ENCODE data around the gene RNF111.
A peak's percentile ranks its signal among the peaks of the same experiment; 100 is the strongest.

The RNF111 gene

DNA sequence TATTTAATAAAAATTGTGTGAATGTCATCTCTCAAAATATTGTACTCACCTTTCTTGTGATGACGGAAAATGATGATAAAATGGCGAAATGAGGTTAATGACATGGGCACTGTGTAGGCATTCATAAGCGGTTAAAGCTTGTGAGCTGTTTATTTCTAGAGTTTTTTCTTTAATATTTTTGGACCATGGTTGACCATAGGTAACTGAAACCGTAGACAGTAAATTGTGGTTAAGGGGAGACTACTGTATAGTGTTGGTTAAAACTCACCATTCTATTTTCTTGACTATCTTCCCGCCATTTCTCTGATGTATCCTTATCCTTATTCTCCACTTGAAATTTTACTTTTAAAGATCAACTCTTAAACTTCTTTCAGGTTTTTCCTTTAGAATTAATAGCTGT lies 14.5 kb downstream of the RNF111 start:
- no peak for DNase-seq

GRCh38 chr15:59002418-59002859 lies 15.0 kb downstream of the RNF111 start:
- DNase-seq: no peak

DNA sequence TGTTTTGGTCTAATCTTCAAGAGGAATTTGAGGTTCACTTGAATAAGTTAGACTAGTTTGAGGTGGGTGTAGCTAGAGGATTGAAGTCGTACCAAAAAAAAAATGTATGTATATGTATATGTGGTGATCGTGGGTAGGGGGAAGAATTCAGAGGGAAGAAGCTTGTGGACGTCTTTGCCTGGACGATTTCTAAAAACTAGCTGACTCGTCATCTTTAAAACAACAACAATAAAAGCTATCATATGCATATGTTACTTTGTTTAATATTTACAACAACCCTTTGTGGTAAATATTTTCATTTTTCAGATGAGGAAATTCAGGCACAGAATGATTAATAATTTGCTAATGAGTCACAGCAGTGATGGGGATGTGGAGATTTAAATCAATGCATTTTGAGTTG lies 18.1 kb downstream of the RNF111 start:
- DNase-seq: peak; percentile 7

DNA sequence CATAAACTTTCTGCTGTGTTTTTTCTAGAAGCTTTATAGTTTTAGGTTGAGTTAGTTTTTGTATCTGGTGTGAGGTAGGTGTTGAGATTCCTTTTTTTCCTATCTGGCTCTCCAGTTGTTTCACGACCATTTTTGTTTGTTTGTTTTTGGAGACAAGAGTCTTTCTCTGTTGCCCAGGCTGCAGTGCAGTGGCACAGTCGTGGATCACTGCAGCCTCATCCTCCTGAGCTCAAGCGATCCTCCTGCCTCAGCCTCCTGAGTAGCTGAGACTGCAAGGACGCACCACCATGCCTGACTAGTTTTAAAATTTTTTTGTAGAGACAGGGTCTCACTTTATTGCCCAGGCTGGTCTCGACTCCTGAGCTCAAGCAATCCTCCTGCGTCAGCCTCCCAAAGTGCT lies 20.6 kb downstream of the RNF111 start:
- DNase-seq: no peak

GRCh38 chr15:59011262-59011952 lies 23.9 kb downstream of the RNF111 start:
- no peak for DNase-seq

GRCh38 chr15:59013246-59013873 lies 25.9 kb downstream of the RNF111 start:
- DNase-seq: peak; percentile 3

- DNase-seq: no peak
These were observed 26.6 kb downstream of the RNF111 start for GRCh38 chr15:59014068-59014467.

DNA sequence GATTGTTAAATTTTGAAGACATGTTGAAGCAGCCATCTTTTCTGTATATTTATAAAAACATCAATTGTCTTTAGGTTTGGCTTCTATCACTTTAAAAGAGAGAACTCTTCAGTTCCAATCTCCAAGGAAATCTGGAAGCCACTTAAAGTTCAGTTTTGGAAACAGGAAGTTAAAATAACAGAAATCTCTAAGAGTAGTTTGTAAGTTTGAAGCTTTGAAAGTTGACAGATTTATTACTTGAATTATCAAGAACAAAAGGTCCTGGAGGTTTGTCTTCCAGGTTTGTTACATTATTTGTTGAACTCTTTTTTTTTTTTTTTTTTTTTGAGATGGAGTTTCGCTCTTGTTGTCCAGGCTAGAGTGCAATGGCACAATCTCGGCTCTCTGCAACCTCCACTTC lies 30.0 kb downstream of the RNF111 start:
- DNase-seq: no peak

DNA sequence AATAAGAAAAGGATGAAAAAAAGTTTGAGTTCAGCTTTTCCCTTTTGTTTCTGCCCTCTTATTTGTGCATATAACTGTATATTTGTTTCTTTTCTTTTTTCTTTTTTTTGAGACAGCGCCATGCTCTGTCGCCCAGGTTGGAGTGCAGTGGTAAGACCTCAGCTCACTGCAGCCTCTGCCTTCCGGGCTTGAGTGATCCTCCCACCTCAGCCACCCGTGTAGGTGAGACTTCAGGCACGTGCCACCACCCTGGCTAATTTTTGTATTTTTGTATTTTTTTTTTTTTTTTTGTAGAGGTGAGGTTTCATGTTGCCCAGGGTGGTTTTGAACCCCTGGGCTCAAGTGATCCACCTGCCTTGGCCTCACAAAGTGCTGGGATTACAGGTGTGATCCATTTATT lies 31.4 kb downstream of the RNF111 start:
- no peak for DNase-seq

GRCh38 chr15:59020322-59020721 lies 32.9 kb downstream of the RNF111 start:
- peak; percentile 21 for DNase-seq

- no peak for DNase-seq
These were observed 34.7 kb downstream of the RNF111 start for GRCh38 chr15:59022188-59022587.

- no peak for DNase-seq
These were observed 38.7 kb downstream of the RNF111 start for GRCh38 chr15:59026207-59026606.

- DNase-seq: no peak
These were observed 41.0 kb downstream of the RNF111 start for GRCh38 chr15:59028387-59028955.

DNA sequence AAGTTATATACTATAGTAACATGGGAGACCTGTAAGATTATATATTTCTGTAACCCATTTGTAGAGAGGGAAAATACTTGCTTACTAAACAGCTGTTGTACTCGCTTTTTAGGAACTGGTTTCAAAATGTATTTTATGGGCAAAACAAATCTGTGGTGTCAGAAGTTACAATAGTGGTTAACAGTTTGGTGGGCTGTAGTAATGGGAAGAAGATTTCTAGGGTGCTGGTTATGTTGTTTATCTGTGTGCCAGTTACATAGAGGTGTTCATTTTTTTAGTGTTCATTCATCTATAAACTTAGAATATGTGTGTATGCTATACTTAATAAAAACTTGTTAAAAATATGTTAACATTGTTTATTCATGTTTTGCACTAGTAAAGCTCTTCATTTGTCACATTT lies 42.1 kb downstream of the RNF111 start:
- DNase-seq: no peak

GRCh38 chr15:59035201-59035600 lies 47.7 kb downstream of the RNF111 start:
- no peak for DNase-seq

DNA sequence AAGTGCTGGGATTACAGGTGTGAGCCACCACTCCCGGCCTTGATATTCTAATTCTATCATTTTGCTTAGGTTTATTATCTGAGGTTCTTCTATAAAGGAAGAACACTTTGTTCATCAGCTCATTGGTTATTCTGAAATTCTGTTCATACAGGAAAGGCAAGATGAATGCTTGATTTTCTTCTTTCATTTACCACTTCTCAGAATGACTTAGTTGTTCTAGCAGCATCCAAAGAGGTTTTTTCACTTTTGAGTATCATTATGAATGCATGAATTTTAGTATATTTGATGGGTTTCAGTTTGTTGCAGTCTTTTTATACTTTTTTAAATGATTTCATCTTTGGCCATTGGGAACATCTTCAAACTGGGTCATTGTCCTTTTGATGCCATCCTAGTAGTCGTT lies 51.8 kb downstream of the RNF111 start:
- no peak for DNase-seq

DNA sequence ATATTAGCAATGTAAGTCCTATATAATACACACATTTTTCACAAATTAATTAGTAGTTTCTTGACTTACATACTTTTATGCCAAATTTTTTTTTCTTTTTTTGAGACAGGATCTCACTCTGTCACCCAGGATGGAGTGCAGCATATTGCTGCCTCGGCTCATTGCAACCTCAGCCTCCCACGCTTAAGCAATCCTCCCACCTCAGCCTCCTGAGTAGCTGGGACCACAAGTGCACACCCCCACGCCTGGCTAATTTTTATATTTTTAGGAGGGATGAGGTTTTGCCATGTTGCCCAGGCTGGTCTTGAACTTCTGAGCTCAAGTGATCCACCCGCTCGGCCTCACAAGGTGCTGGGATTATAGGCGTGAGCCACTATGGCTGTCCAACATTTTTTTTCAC lies 54.6 kb downstream of the RNF111 start:
- no peak for DNase-seq

DNA sequence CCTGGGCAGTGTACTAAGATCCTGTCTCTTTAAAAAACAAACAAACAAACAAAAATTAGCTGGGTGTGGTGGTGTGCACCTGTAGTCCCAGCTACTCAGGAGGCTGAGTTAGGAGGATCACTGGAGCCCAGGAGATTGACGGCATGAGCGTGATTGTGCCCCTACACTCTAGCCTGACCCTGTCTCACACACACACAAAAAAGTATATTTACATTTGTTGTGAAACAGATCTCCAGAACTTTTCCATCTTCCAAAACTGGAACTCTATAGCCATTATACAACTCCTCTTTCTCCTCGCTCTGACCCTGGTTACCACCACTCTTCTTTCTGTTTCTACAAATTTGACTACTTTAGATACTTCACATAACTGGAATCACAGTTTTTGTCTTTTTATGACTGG lies 61.4 kb downstream of the RNF111 start:
- DNase-seq: no peak

DNA sequence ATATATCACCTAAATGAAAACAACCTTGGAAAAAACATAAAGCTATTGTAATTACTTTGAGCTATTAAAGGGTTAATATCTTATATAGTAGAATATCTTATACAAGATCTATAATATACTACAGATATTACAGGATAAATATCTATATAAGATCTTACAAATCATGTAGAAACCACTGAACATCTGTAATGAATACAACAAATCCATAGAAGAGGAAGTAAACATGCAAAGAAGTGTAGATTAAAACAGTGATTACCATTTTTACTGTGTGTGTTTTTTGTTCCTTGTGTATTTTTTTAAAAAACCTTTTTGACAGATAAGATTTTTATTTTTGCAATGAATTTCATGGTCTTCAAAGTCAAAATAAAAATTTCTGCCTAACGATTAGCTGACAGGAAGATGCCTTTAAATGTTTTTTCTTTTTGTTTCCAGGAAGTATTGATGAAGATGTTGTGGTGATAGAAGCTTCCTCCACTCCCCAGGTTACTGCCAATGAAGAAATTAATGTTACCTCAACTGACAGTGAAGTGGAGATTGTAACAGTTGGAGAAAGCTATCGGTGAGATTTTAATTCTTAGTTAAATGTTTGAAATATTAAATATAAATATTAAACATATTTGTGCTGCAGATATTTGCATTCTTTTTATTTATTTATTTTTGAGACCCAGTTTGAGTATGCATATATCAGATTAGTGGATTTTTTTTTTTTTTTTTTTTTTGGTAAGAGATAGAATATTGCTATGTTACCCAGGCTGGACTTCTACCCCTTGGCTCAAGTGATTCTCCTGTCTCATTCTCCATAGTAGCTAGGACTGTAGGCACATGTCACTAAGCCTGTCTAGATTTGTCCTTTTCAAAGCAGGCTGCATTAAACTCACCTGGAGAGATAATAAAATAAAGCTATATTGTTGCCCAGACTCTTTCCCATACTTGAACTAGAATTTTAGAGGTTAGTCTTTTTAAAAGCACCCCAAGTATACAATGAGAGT lies 64.7 kb downstream of the RNF111 start:
- no peak for DNase-seq

DNA sequence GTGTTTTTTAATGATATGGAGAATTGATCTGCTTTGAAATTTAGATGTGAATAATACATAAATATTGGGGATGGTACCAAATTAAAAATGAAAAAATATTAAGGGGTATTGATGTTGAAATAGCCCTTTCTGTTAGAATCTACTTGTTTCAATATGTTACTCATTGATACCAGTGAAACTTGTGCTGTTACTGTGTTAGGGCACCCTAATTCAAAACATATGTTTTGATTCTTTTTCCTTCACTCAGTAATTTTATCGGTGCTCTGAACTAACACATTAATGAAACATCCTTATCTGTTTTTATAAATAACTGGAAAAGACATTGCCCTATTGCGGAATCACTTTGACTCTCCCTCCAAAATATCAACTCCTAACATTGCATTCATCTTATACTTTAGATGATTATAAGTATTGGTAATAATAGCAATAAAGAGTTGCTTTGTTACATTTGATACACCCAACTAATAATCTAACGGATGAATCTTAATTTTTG lies 65.5 kb downstream of the RNF111 start:
- no peak for DNase-seq

GRCh38 chr15:59053482-59053881 lies 66.0 kb downstream of the RNF111 start:
- no peak for DNase-seq

DNA sequence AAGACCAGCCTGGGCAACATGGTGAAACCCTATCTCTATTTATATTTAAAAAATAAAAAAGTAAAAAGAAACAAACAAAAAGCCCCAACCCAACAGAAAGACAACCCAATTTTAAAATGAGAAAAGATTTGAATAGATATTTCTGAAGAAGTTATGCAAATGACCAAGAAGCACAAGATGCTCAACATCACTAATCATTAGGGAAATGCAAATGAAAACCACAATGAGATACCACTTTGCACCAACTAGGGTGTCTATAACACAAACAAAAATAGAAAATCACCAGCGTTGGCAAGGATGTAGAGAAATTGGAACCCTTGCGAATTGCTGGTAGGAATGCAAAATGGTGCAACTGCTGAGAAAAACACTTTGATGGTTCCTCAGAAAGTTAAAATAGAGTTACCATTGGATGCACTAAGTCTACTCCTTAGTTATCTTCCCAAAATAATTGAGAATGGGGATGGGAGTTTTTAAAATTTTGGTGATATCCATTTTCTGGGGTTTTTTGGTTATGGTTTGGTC lies 71.7 kb downstream of the RNF111 start:
- DNase-seq: no peak

GRCh38 chr15:59060348-59060747 lies 72.9 kb downstream of the RNF111 start:
- no peak for DNase-seq

All from EL (cell line).